ENCODE data around the gene GYG1.

GYG1 gene

DNA sequence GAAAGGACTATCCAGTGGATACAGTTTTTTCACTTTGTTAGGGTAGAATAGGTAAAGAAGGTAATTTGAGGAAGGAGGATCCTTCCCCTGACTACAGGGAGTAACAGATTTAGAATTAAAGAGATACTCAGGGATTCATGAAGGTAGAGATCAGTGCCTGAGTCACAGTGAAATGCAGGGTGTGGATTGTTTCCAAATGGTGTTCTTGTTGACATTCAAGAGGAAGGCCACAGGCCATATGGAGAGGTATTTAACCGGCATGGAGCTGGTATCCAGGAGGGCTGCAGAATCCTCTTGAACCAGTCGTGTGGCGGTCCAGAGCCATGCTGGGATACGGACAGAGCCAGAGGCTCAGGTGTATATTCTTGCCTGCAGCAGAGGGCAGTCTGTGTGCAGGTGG, 28.2 kb downstream of the GYG1 start:
- DNase-seq = no peak

DNA sequence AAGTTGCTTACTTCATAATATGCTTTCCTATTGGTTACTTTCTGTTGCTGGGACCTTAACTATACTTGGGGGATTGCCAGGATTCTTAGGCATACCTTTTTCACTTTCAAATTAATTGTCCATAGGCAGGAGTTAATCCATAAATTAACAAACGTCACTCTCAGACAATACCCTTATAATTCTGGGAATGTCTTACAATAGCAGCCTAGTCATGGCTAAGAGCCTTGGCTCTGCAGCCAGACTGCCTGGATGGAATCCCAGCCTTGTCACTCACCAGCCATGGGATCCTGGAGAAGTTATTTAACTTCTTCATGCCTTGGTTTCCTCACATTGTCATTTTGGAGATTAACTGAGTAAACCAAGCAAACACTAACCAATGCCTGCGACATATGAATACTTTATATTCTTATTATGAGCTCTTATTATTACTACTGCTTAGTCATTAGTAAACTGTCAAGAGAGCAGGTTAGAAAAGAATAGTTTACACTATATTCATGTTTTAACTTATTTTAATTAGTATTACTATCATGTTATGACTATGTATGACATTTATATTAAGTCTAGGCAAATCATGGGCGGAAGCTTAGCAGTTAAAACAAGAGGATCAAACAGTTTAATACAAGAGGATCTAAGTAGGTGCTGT, 29.0 kb downstream of the GYG1 start:
- DNase-seq = no peak

DNA sequence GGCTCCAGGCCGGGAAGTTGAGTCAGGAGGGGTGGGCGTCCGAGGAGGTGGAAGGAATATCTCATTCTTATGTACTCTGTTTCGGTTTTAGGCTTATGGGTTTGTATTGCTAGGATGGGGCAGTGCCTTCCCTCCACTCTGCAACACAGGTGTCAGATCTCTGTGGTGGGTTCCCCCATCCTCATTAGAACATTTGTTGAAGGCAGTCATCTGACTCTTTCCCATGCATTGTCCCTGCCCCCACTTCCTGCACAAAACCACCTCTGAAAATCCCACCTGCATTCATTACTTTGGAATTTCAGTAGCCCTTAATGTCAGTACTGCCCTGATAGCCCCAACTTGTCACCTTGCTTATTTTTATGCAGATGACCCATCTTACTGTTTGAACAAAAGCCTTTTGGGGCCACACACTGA, 29.5 kb downstream of the GYG1 start:
- DNase-seq = no peak

DNA sequence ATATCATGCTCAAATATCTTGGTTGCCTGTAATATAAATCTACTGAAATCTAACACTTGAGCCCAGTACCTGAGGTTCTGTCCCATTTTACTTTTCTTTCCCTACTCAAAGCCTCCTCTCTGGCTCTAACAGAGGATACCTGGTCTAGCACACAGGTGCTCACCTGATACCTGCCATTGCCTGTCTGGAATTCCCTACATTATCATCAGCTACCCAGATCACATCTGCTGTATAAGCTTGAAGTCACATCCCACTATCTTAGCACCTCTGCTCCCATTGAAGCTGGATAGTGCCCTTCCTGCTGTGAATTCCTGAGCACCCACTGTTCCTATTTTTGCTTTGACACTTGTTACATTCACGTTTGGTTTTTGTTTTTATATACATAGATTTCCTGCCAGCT, 30.5 kb downstream of the GYG1 start:
- DNase-seq = no peak

DNA sequence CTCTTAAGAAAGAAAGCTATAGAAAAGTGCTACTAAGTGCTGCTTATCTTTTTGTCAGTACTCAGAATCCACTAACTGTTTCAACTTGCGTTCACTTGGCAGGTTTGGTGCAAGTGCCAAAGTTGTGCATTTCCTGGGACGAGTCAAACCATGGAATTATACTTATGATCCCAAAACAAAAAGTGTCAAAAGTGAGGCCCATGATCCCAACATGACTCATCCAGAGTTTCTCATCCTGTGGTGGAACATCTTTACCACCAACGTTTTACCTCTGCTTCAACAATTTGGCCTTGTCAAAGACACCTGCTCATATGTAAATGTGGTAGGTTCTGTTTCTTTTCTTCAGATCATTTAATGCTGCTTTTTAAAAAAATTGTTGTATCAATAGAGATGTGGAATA, 32.6 kb downstream of the GYG1 start:
- no peak for DNase-seq

DNA sequence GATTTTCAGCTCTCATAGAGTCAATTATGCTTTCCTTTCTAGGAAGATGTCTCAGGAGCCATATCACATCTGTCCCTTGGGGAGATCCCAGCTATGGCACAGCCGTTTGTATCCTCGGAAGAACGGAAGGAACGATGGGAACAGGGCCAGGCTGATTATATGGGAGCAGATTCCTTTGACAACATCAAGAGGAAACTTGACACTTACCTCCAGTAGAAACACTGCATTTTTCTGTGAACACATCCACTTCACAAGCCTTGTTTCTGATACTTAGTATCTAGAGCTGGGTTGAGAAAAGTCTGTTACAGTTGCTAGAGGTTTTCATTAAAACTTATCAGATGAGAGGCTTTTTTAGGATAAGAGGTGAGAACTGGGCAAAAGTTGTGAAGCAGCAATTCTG, 35.4 kb downstream of the GYG1 start:
- no peak for DNase-seq

DNA sequence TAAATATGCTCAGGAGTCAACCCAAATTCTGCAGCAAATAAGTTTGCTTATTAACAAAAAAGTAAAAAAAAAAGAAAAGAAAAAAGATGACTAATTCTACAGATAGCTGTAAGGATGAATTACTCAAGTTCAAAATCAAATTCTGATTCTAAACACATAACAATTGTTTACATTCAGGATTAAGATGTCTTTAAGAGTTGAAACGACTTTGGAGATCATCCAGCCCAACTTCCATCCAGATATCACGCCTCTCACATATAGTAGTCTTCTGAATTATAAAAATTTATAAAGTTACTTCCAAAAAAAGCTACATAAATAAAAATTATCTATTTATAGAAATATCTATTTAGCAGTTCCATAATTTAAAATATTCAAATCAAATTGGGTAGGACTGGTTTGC, 39.8 kb downstream of the GYG1 start:
- DNase-seq = no peak

DNA sequence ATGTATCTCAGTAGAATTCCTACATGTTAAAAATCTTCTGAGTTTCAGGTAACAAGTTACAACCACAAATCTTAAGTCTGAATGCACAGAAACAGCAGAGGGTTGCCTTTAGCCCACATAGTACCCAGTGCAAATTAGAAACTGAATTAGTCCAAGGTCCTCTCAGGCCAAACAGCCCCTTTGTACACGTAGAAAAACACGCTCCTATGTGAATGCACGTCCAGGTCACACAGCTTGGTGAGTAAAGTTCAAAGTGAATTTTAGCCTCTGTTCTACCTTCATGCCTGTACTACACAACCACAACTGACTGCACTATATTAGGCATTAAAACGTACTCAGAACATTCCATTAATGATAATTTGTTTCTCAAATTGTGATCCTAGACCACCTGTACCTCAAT, 46.3 kb downstream of the GYG1 start:
- no peak for DNase-seq

DNA sequence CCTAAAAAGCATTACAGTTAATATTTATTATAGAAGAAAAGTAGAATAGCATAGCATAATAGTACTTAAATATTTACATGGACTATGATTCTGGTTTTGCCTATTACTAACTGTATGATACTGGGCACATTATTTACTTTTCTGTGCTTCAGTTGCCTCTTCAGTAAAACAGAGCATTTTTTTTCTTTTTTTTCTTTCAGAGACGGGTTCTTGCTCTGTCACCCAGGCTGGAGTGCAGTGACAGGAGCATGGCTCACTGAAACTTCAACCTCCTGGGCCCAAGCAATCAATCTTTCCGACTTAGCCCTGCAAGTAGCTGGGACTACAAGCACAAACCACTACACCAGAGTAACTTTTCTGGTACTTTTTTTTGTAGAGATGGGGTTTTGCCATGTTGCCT, 47.0 kb downstream of the GYG1 start:
- DNase-seq = no peak

DNA sequence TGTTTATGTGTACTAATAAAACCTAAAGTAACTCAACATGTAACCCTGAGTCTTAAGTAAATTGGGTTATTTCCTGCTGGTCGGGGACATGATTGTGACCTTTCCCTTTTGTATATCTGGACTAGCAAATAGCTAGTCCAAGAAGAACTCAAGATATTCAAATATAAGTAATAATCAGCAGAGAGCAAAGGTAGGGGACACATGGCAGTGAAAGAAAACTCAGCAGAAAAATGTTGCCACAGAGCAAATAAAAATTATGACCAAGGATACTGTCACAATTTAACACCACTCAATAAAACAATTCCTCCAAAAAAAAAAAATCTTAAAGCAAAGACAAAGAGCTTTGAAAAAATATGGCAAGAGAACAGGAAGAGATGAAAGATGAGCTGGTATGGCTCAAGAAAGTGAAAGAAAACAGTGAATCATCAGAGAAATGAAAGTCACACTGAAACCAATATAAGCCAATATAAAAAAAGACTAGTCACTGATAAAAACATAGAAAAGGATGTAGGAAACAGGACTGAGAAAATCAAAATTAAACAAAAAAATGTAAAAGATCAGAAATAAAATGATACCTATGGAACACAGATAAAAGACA, 51.5 kb downstream of the GYG1 start:
- peak in 1 of 2 donors; percentile 12 for DNase-seq

DNA sequence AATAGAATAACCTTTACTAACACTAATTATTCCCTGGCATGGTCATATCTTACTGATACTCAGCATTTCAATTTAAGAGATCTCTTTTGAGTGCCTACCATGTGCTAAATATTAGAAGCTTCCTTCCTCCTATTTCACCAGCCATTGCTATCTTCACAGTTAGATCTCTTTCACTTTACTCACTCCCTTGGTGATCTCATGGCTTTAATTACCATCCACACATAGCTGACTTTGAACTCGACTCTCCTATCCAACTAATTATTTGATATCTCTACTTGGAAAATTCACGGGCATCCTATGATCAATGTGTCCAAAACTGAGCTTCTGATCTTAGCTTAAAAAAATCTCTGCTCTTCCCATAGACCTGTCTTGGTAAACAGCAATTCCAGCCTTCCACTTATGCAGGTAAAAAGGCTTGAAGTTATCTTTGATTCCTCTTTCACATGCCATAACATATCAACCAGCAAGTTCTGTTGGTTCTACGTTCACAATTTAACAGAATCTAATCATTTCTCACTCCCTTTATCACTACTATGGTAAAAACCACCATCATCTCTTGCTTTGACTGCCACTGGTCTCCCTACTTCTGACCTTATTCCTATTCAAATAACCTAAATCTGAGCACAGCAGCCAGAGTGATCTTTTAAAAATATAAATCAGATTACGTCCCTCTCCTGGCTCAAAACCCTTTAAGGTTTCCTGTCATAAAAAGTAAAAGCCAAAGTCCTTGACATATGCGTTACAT, 53.2 kb downstream of the GYG1 start:
- no peak for DNase-seq

DNA sequence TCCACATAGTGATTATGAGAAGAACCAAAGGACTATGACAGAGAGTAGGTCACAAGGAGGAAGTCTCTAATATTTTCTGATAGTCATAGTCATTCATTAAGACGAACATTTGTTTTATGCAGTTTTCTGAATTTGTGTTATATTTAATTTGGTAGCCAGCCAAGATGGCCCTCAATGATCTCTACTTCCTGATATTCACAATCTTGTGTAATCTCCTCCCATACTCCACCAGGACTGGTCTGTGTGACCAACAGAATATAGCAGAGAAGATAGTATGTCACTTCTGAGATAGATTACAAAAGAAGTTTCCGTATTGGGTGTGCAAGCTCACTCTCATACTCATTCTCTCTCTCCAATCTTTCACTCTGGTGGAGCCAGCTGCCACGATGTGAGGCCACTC, 64.2 kb downstream of the GYG1 start:
- DNase-seq = no peak

DNA sequence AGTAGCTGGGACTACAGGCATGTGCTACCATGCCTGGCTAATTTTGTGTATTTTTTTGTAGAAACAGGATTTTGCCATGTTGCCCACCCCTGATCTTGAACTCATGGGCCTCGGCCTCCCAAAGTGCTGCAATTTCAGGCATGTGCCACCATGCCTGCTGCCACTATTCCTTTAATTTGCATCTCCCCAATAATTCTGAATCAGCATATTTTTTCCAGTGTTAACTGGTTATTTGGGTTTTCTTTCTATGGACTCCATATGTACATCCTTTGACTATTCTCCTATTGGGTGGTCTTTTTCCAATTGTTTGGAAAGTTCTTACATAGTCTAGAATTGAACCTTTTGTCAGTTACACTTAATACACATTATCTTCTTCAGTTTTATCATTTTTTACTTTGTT, 66.9 kb downstream of the GYG1 start:
- DNase-seq = no peak

DNA sequence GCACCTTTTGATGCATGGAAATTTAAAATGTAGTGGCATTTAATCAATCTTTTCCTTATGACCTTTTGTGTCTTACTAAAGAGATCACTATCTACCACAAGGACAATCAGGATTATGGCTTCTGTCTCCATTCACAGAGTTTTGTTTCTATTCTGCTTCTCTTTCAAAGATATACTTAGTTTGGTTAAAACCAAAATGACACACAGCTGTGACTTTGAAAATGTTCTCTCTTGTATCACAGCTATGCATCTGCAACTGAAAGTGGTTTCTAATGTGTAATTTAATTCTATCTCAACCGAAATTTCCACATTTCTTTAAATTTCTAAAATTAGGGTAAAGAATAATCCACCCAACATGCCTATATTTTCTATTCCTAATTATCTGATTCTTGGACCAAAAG, 67.3 kb downstream of the GYG1 start:
- no peak for DNase-seq

DNA sequence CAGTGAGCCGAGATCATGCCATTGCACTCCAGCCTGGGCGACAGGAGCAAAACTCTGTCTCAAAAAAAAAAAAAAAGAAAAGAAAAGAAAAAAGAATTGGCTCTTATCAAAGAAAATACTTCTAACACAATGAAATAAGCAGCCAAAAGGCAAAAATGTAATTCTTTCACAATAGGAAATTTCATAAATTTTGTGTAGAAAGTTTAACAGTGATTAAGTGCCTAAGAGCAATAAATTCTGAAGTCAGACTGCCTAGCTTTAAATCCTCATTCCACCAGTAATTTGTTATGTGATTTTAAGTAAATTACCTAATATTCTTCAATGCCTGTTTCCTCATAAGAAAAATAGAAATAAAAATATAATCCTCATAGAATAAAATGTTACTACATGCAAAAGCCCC, 70.4 kb downstream of the GYG1 start:
- no peak for DNase-seq

DNA sequence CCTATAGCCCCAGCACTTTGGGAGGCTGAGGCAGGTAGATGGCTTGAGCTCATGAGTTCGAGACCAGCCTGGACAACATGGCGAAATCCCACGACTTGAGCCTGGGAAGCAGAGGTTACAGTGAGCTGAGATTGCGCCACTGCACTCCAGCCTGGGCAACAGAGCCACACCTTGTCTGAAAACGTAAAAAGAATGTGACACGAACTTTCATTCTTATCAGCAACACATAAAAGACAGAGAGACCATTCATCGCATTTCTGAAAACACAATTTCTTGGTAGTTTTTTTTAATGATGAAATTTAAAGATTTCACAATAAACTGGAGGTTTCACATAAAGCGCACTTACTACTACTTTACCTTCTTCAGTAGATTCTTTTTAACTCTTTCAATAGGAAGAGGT, 76.5 kb downstream of the GYG1 start:
- DNase-seq = no peak

Data from CD4-positive, alpha-beta T cell treated with Interferon alpha-2 for 1 hour (primary cell).